HepG2 (cell line): Measurements from ENCODE around the gene ESRP2. TPM values are rescaled to one million over a fixed set of nuclear protein-coding genes. Genes with fewer than 3 reads are reported as not detected.

Source experiments
- ATF2 ChIP-seq: sonication (generic); formaldehyde crosslinking; IDR thresholded peaks from 2 replicates; pipeline ENCODE4 v1.4.0; 2020; ENCODE audit warnings: missing genetic modification reagents
- BATF2 ChIP-seq: sonication (generic); formaldehyde crosslinking; IDR thresholded peaks from 2 replicates; pipeline ENCODE4 v1.8.0; 2022; ENCODE audit warnings: mild to moderate bottlenecking, missing genetic modification reagents, moderate library complexity
- DDIT3 ChIP-seq: sonication (generic); formaldehyde crosslinking; IDR thresholded peaks from 2 replicates; pipeline ENCODE4 v1.4.0; 2020; ENCODE audit warnings: mild to moderate bottlenecking, missing genetic modification reagents
- FOSL2 ChIP-seq: sonication (generic); formaldehyde crosslinking; IDR thresholded peaks from 2 replicates; pipeline ENCODE4 v1.4.0; 2020; ENCODE audit warnings: missing genetic modification reagents
- GMEB1 ChIP-seq: sonication (generic); formaldehyde crosslinking; IDR thresholded peaks from 2 replicates; pipeline ENCODE4 v1.5.1; 2020; ENCODE audit warnings: missing genetic modification reagents, mild to moderate bottlenecking, borderline replicate concordance
- TFAP4 ChIP-seq: sonication (generic); IDR thresholded peaks from 2 replicates; pipeline ENCODE4 v1.6.1; 2016; ENCODE audit warnings: low read depth, borderline replicate concordance
- YY1 ChIP-seq: IDR thresholded peaks from 2 replicates; pipeline ENCODE4 v1.6.1; 2011; ENCODE audit warnings: low read length, low read depth, moderate library complexity, mild to moderate bottlenecking; ENCODE audit not compliant: insufficient read depth, insufficient replicate concordance
- ZFP41 ChIP-seq: sonication (generic); formaldehyde crosslinking; IDR thresholded peaks from 2 replicates; pipeline ENCODE4 v1.4.0; 2020; ENCODE audit warnings: mild to moderate bottlenecking, missing genetic modification reagents, borderline replicate concordance
- ZMYM3 ChIP-seq: sonication (generic); formaldehyde crosslinking; IDR thresholded peaks from 2 replicates; pipeline ENCODE4 v1.5.1; 2020; ENCODE audit warnings: mild to moderate bottlenecking, missing genetic modification reagents
- ZNF318 ChIP-seq: sonication (generic); formaldehyde crosslinking; IDR thresholded peaks from 2 replicates; pipeline ENCODE4 v1.4.0; 2020; ENCODE audit warnings: mild to moderate bottlenecking, missing genetic modification reagents
- ZNF326 ChIP-seq: sonication (generic); formaldehyde crosslinking; IDR thresholded peaks from 2 replicates; pipeline ENCODE4 v1.4.0; 2020; ENCODE audit warnings: missing genetic modification reagents, borderline replicate concordance
- ZNF597 ChIP-seq: sonication (generic); formaldehyde crosslinking; IDR thresholded peaks from 2 replicates; pipeline ENCODE4 v1.5.0; 2020; ENCODE audit warnings: missing genetic modification reagents
- ZNF644 ChIP-seq: IDR thresholded peaks from 2 replicates; pipeline ENCODE4 v1.6.1; 2016; ENCODE audit warnings: low read depth
- polyA plus RNA-seq, 8 experiments: library from polyadenylated mRNA; depleted of rRNA in 3 of 8; stranded (reverse) in 7 of 8; unstranded in 1 of 8; fragments of >200 nt; fragmentation: Illumina TruSeq in 4 of 8; extraction: Trizol in 4 of 8; gene quantifications; 2 replicates each; pipeline versions ENCODE4 v1.2.1 to v1.2.3, GENCODE V29; 2011 to 2016; ENCODE audit warnings: low read depth in 4 of 8, missing spikeins in 1 of 8, mixed read lengths in 1 of 8; ENCODE audit not compliant: insufficient read depth in 1 of 8
- total RNA-seq, 5 experiments: library from RNA; depleted of rRNA; stranded (reverse); fragments of >200 nt; fragmentation: Illumina TruSeq; extraction: Trizol; gene quantifications; 2 replicates each; pipeline ENCODE4 v1.2.3, GENCODE V29; 2016; ENCODE audit warnings: low read depth in 1 of 5

The ESRP2 gene
- total and polyA plus RNA-seq, 2 of the 13 experiments (the other 11 are each of a cell fraction or from before 2014, with no cell fraction given): 21.1 to 32.4 TPM

- TF ChIP-seq ATF2 (CRISPR knock-in tag) (peak; percentile 85; the same call in 1 of the 2 replicates), FOSL2 (peak; percentile 92), ZFP41 (CRISPR knock-in tag) (no peak; the same call in 1 of the 2 replicates), ZNF644 (CRISPR knock-in tag) (peak; percentile 84), DDIT3 (CRISPR knock-in tag) (no peak), YY1 (peak; percentile 75), ZNF318 (CRISPR knock-in tag) (peak; percentile 65; the same call in 1 of the 2 replicates), TFAP4 (peak; percentile 99), ZNF326 (CRISPR knock-in tag) (no peak), ZMYM3 (CRISPR knock-in tag) (peak; percentile 89), BATF2 (CRISPR knock-in tag) (no peak), ZNF597 (CRISPR knock-in tag) (no peak), GMEB1 (CRISPR knock-in tag) (peak; percentile 55; the same call in 1 of the 2 replicates)
These were observed 45.6 kb upstream of the ESRP2 start (continued) for GRCh38 chr16:68281368-68282063.
